OCI-LY3 (cell line): Measurements from ENCODE around the gene GLIS1.

ENCODE experiments used
- H2AFZ ChIP-seq: fragments of 200-600, 300-600 bp; shearing (Covaris generic); 2 replicates; pipeline ENCODE4 v1.6.0; 2014; ENCODE audit warnings: antibody characterized with exemption, low read depth, low read length
- H3K27ac ChIP-seq: fragments of 200-600, 300-600 bp; sonication (generic); 2 replicates; pipeline ENCODE4 v1.5.1; 2014; ENCODE audit warnings: mild to moderate bottlenecking, low read length, moderate library complexity, mixed read lengths
- H3K27me3 ChIP-seq: fragments of 200-600, 300-600 bp; sonication (generic); 2 replicates; pipeline ENCODE4 v1.6.1; 2014; ENCODE audit warnings: low read depth, low read length, mixed read lengths
- H3K36me3 ChIP-seq: fragments of 200-600, 300-600 bp; sonication (generic); replicated peaks from 2 replicates; pipeline ENCODE3; 2014; ENCODE audit warnings: low read depth, low read length, mixed read lengths
- H3K4me1 ChIP-seq: fragments of 300-600, 200-600 bp; sonication (generic); 2 replicates; pipeline ENCODE4 v1.6.1; 2014; ENCODE audit warnings: low read length, mixed read lengths
- H3K4me2 ChIP-seq: fragments of 200-600, 300-600 bp; sonication (generic); 2 replicates; pipeline ENCODE4 v1.6.1; 2014; ENCODE audit warnings: low read length, mixed read lengths
- H3K4me3 ChIP-seq: fragments of 300-600, 200-600 bp; sonication (generic); 2 replicates; pipeline ENCODE4 v1.5.1; 2014; ENCODE audit warnings: antibody characterized with exemption, mild to moderate bottlenecking, low read length, moderate library complexity
- H3K79me2 ChIP-seq: fragments of 300-600, 200-600 bp; shearing (Covaris generic); 2 replicates; pipeline ENCODE4 v1.6.1; 2014; ENCODE audit warnings: mild to moderate bottlenecking, low read length, mixed read lengths
- H3K9ac ChIP-seq: fragments of 300-600, 200-600 bp; shearing (Covaris generic); 2 replicates; pipeline ENCODE4 v1.6.0; 2014; ENCODE audit warnings: mild to moderate bottlenecking, low read length, moderate library complexity
- H3K9me3 ChIP-seq: fragments of 200-600, 300-600 bp; shearing (Covaris generic); 2 replicates; pipeline ENCODE4 v1.6.1; 2014; ENCODE audit warnings: low read length, mixed read lengths; ENCODE audit not compliant: insufficient read depth
- H4K20me1 ChIP-seq: fragments of 200-600, 300-600 bp; sonication (generic); 2 replicates; pipeline ENCODE4 v1.6.1; 2016; ENCODE audit warnings: low read length, mixed read lengths; ENCODE audit not compliant: insufficient read depth
- EZH2phosphoT487 ChIP-seq: fragments of 200-600 bp; shearing (Covaris generic); IDR thresholded peaks from 2 replicates; pipeline ENCODE4 v1.6.1; 2018; ENCODE audit warnings: antibody characterized with exemption, mixed run types, low read depth
- TF ChIP-seq, protein P1 (sequence below): fragments of 200-600, 300-600 bp; sonication (generic); IDR thresholded peaks from 2 replicates; pipeline ENCODE4 v1.5.1; 2014; ENCODE audit warnings: antibody characterized with exemption, low read length, low read depth

The GLIS1 gene

DNA sequence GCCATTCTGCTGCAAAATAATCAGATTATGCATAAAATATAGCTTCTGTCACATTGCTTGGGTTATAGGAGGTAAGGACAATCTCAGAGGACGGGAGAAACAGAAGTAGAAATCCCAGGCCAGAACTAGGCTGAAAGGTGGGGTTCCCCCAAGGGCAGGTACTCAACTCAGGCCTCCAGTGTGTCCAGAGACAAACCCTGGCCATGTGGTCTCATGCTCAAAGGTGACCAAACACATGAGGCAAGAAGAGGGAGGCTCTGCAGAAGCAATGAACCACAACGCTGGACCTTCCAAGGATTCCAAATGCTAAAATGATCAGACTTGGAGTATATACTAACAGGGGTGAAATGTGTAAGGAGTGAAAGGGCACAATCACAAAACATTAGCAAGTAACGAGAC, 176.0 kb downstream of the GLIS1 start:
- TF ChIP-seq EZH2phosphoT487: no peak
- TF ChIP-seq, protein P1, sequence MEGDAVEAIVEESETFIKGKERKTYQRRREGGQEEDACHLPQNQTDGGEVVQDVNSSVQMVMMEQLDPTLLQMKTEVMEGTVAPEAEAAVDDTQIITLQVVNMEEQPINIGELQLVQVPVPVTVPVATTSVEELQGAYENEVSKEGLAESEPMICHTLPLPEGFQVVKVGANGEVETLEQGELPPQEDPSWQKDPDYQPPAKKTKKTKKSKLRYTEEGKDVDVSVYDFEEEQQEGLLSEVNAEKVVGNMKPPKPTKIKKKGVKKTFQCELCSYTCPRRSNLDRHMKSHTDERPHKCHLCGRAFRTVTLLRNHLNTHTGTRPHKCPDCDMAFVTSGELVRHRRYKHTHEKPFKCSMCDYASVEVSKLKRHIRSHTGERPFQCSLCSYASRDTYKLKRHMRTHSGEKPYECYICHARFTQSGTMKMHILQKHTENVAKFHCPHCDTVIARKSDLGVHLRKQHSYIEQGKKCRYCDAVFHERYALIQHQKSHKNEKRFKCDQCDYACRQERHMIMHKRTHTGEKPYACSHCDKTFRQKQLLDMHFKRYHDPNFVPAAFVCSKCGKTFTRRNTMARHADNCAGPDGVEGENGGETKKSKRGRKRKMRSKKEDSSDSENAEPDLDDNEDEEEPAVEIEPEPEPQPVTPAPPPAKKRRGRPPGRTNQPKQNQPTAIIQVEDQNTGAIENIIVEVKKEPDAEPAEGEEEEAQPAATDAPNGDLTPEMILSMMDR: no peak

DNA sequence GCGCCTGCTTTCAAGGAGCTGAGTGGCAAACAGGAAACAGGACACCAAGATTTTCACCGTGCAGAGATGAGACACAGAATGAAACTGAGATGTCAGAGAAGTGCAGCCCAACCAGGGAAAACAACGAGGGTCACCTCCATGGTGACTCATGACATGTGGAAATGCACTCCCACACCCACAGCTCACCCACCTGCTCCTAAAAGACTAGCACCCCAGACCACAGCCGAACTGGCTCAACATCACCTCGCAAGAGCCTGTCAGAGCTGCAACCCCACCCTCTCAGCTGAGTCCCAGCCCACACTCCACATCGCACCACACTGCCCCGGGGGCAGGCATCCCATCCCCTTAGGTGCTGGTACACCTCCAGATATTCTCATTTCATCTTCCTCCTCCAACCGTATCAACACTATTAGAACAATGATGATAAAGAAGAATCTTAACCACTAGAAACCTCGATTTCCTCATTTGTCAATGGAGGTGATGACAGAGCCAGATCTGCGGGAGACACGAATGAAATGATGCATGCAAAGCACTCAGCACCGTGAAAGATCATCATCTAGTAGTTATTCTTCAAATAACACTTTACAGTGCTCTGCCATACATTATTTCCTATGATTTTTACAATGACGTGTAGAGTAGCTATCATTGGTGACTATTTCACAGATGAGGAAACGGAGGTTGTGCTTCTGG, 176.5 kb downstream of the GLIS1 start:
- Histone ChIP-seq H3K4me1 (peaks cover 8% of the 10 kb centered on the region; the same call in 1 of the 2 replicates), H3K9ac (no peak overlapping the region), H2AFZ (0 out of 2 replicates have a peak overlapping the region, but pooled peaks have one; percentile 39), H3K9me3 (no peaks in the 10 kb centered on the region), H3K27ac (no peak overlapping the region), H3K4me3 (peak overlapping the region; percentile 40), H4K20me1 (no peaks in the 10 kb centered on the region), H3K27me3 (peaks cover 22% of the 10 kb centered on the region), H3K79me2 (no peaks in the 10 kb centered on the region), H3K4me2 (peak overlapping the region; percentile 56), H3K36me3 (no peaks in the 10 kb centered on the region)
- no peak for TF ChIP-seq EZH2phosphoT487
- TF ChIP-seq, protein P1: no peak

More for the DNA sequence above, 176.0 kb downstream of the GLIS1 start:
- Histone ChIP-seq H3K4me2 (peak overlapping the region; percentile 56; the same call in 1 of the 2 replicates), H3K79me2 (no peaks in the 10 kb centered on the region), H3K9me3 (no peaks in the 10 kb centered on the region), H3K4me1 (peaks cover 8% of the 10 kb centered on the region; the same call in 1 of the 2 replicates), H3K27ac (no peak overlapping the region), H2AFZ (no peak overlapping the region), H3K36me3 (no peaks in the 10 kb centered on the region), H3K27me3 (peaks cover 22% of the 10 kb centered on the region), H4K20me1 (no peaks in the 10 kb centered on the region), H3K9ac (no peak overlapping the region), H3K4me3 (no peak overlapping the region)

DNA sequence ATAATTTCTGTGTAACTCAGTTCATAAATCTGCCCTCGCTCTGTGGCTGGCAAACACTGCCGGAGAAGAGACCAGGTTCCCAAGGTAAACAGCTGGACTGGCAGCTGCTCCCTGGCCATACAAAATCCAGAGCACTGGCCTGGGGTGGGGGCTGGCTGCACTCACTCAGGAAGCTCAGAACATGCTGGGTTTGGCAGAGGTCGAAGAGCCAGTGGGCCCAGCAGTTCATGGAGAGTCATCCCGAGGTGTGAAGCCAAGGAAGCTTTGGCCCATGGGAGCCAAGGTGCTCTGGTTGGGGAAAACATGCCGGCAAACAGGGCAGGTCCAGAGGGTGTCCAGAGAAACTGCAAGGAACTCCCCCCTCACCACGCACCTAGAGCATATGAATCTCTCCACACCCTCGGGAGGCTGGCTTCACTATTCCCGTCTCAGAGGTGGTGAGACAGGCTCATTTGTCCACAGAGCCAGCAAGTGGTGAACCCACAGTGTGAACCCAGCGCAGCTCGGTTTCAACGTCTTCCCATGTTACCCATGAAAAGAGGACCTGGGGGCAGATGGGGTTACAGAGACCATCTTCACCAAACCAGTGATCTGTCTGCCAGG, 177.4 kb downstream of the GLIS1 start:
- TF ChIP-seq EZH2phosphoT487: no peak
- TF ChIP-seq, protein P1: no peak
- no peak overlapping the region for H3K4me3 ChIP-seq
- H3K27me3 ChIP-seq: peaks cover 22% of the 10 kb centered on the region
- H3K36me3 ChIP-seq: no peaks in the 10 kb centered on the region
- peaks cover 8% of the 10 kb centered on the region; the same call in 1 of the 2 replicates for H3K4me1 ChIP-seq
- H2AFZ ChIP-seq: no peak overlapping the region
- no peak overlapping the region for H3K9ac ChIP-seq
- peak overlapping the region; percentile 56; the same call in 1 of the 2 replicates for H3K4me2 ChIP-seq
- H3K27ac ChIP-seq: no peak overlapping the region
- no peaks in the 10 kb centered on the region for H4K20me1 ChIP-seq
- no peaks in the 10 kb centered on the region for H3K9me3 ChIP-seq
- no peaks in the 10 kb centered on the region for H3K79me2 ChIP-seq
